Stimulated activated CD4-positive, alpha-beta T cell treated with anti-CD3 and anti-CD28 coated beads, Interleukin-2, amount 100 ng/mL, for 48 hours (primary cell): ENCODE results near the gene GUCY1B1.
A peak's percentile ranks its signal among the peaks of the same experiment; 100 is the strongest.

Experiments used
- DNase-seq, 2 donors: peaks; one replicate each; pipeline ENCODE4 v3.0.0-alpha.2; 2020

The GUCY1B1 gene

GRCh38 chr4:155800685-155801343 is 42.0 kb downstream of the GUCY1B1 start:
- no peak for DNase-seq

GRCh38 chr4:155802190-155802959 is 43.6 kb downstream of the GUCY1B1 start:
- no peak for DNase-seq

GRCh38 chr4:155805016-155805415 is 46.2 kb downstream of the GUCY1B1 start:
- no peak for DNase-seq

GRCh38 chr4:155807021-155807420 is 48.2 kb downstream of the GUCY1B1 start:
- DNase-seq = no peak

- peak in 1 of 2 donors; percentile 3 for DNase-seq
These were observed 51.0 kb downstream of the GUCY1B1 start for GRCh38 chr4:155809835-155810234.

- no peak for DNase-seq
These were observed 52.3 kb downstream of the GUCY1B1 start for GRCh38 chr4:155811083-155811482.

GRCh38 chr4:155818639-155819038 is 59.8 kb downstream of the GUCY1B1 start:
- DNase-seq = no peak

GRCh38 chr4:155819066-155819465 is 60.2 kb downstream of the GUCY1B1 start:
- no peak for DNase-seq

GRCh38 chr4:155820887-155821518 is 62.2 kb downstream of the GUCY1B1 start:
- DNase-seq = no peak

- DNase-seq = no peak
These were observed 63.8 kb downstream of the GUCY1B1 start for GRCh38 chr4:155822572-155822971.

GRCh38 chr4:155828628-155829027 is 69.8 kb downstream of the GUCY1B1 start:
- DNase-seq = no peak

- no peak for DNase-seq
These were observed 73.8 kb downstream of the GUCY1B1 start for GRCh38 chr4:155832664-155833063.

- no peak for DNase-seq
These were observed 78.5 kb downstream of the GUCY1B1 start for GRCh38 chr4:155837203-155837796.

GRCh38 chr4:155842080-155842479 is 83.3 kb downstream of the GUCY1B1 start:
- DNase-seq = no peak

- no peak for DNase-seq
These were observed 88.1 kb downstream of the GUCY1B1 start for GRCh38 chr4:155846929-155847328.

GRCh38 chr4:155849042-155849441 is 90.2 kb downstream of the GUCY1B1 start:
- no peak for DNase-seq

GRCh38 chr4:155853189-155853588 is 94.4 kb downstream of the GUCY1B1 start:
- DNase-seq = no peak

GRCh38 chr4:155854582-155855226 is 95.9 kb downstream of the GUCY1B1 start:
- no peak for DNase-seq

GRCh38 chr4:155855897-155856296 is 97.1 kb downstream of the GUCY1B1 start:
- no peak for DNase-seq
